ENCODE data around the gene MOGAT2.
A peak's percentile ranks its signal among the peaks of the same experiment; 100 is the strongest.

Gene MOGAT2

GRCh38 chr11:75775056-75775455 lies 57.4 kb downstream of the MOGAT2 start:
- Histone ChIP-seq H3K27me3 (ENCODE audit: insufficient read depth, poor library complexity, severe bottlenecking) (no peaks in the 10 kb centered on the region), H3K27ac (replicated peaks) (no peak overlapping the region), H3K4me3 (replicated peaks; ENCODE audit: insufficient read depth, low read length) (no peak overlapping the region)
- no peak for TF ChIP-seq GABPA (IDR thresholded peaks at IDR 0.05; ENCODE audit: low read depth)
- TF ChIP-seq REST (IDR thresholded peaks at IDR 0.05; ENCODE audit: insufficient replicate concordance, low read depth) = no peak
- TF ChIP-seq CTCF (IDR thresholded peaks at IDR 0.05; ENCODE audit: insufficient read depth, low read length) = no peak
- no peak for TF ChIP-seq POLR2AphosphoS5 (IDR thresholded peaks at IDR 0.05; ENCODE audit: low read depth)
- TF ChIP-seq SPI1 (IDR thresholded peaks at IDR 0.05; ENCODE audit: borderline replicate concordance, low read depth) = no peak
- DNase-seq (ENCODE audit: low read depth in 1 of 2, low spot score in 1 of 2) = no peak

DNA sequence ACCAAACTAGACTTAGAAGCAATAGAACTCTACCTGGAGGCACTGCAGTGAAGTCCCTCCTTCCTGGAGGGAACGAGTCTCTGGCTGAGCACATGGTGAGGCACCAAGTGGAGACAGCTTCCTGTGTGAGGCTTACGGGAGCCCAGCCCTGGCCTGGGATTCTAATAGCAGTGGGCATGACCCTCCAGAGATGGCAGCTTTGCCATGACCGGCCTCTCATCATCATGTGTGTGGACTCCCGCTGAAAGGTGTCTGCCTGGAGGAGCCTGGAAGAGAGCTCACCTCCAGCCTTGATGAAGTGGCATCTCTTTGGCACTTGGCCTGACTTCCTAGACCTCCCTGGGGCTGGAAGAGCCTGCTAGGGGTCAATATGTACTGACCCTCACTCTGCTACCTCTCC lies 58.9 kb downstream of the MOGAT2 start:
- Histone ChIP-seq H3K27ac (replicated peaks) (no peak overlapping the region), H3K4me3 (replicated peaks; ENCODE audit: insufficient read depth, low read length) (no peak overlapping the region), H3K27me3 (ENCODE audit: insufficient read depth, poor library complexity, severe bottlenecking) (no peaks in the 10 kb centered on the region)
- TF ChIP-seq SPI1 (IDR thresholded peaks at IDR 0.05; ENCODE audit: borderline replicate concordance, low read depth) (no peak), CTCF (IDR thresholded peaks at IDR 0.05; ENCODE audit: insufficient read depth, low read length) (no peak), POLR2AphosphoS5 (IDR thresholded peaks at IDR 0.05; ENCODE audit: low read depth) (no peak), GABPA (IDR thresholded peaks at IDR 0.05; ENCODE audit: low read depth) (no peak), REST (IDR thresholded peaks at IDR 0.05; ENCODE audit: insufficient replicate concordance, low read depth) (no peak)
- DNase-seq (ENCODE audit: low read depth in 1 of 2, low spot score in 1 of 2) = no peak

GRCh38 chr11:75777461-75778110 lies 59.9 kb downstream of the MOGAT2 start:
- Histone ChIP-seq H3K27ac (replicated peaks) (peak overlapping the region; percentile 48), H3K4me3 (replicated peaks; ENCODE audit: insufficient read depth, low read length) (no peak overlapping the region), H3K27me3 (ENCODE audit: insufficient read depth, poor library complexity, severe bottlenecking) (no peaks in the 10 kb centered on the region)
- peak; percentile 67 to 74 for DNase-seq (ENCODE audit: low read depth in 1 of 2, low spot score in 1 of 2)
- TF ChIP-seq SPI1 (IDR thresholded peaks at IDR 0.05; ENCODE audit: borderline replicate concordance, low read depth) = peak; percentile 66
- TF ChIP-seq GABPA (IDR thresholded peaks at IDR 0.05; ENCODE audit: low read depth) = no peak
- TF ChIP-seq CTCF (IDR thresholded peaks at IDR 0.05; ENCODE audit: insufficient read depth, low read length) = no peak

- TF ChIP-seq REST (IDR thresholded peaks at IDR 0.05; ENCODE audit: insufficient replicate concordance, low read depth) (no peak), POLR2AphosphoS5 (IDR thresholded peaks at IDR 0.05; ENCODE audit: low read depth) (no peak), CTCF (IDR thresholded peaks at IDR 0.05; ENCODE audit: insufficient read depth, low read length) (no peak)
- Histone ChIP-seq H3K4me3 (replicated peaks; ENCODE audit: insufficient read depth, low read length) (no peak overlapping the region), H3K27ac (replicated peaks) (no peak overlapping the region), H3K27me3 (ENCODE audit: insufficient read depth, poor library complexity, severe bottlenecking) (no peaks in the 10 kb centered on the region)
- no peak for DNase-seq (ENCODE audit: low read depth in 1 of 2, low spot score in 1 of 2)
These were observed 61.3 kb downstream of the MOGAT2 start for GRCh38 chr11:75778962-75779361.
